GM18520 (cell line): ENCODE data around the gene VIPR2.
"Not testable (repeated sequence)": the region's sequence is repeated elsewhere in the genome, so short reads cannot be mapped to it uniquely, and the experiment has no call there.

Experiments used
- ATAC-seq: cut with Tn5 transposase; IDR thresholded peaks from one replicate; pipeline ENCODE4 v1.9.1; 2021; ENCODE audit not compliant: unreplicated experiment

Gene VIPR2

GRCh38 chr7:159105832-159106811, 38.5 kb downstream of the VIPR2 start:
- ATAC-seq, result no peak

- no peak for ATAC-seq
These were observed 39.4 kb downstream of the VIPR2 start for GRCh38 chr7:159105066-159105780.

- ATAC-seq, result no peak
These were observed 40.3 kb downstream of the VIPR2 start for GRCh38 chr7:159104188-159104920.

- ATAC-seq, result no peak
These were observed 41.1 kb downstream of the VIPR2 start for GRCh38 chr7:159103382-159104187.

GRCh38 chr7:159102681-159103381, 41.8 kb downstream of the VIPR2 start:
- no peak for ATAC-seq

- not testable (repeated sequence) for ATAC-seq
These were observed 43.0 kb downstream of the VIPR2 start for GRCh38 chr7:159101661-159102091.

GRCh38 chr7:159101083-159101395, 43.6 kb downstream of the VIPR2 start:
- not testable (repeated sequence) for ATAC-seq

GRCh38 chr7:159100281-159101082, 44.2 kb downstream of the VIPR2 start:
- ATAC-seq, result not testable (repeated sequence)

- no peak for ATAC-seq
These were observed 44.9 kb downstream of the VIPR2 start for GRCh38 chr7:159099711-159100231.

- ATAC-seq, result no peak
These were observed 45.6 kb downstream of the VIPR2 start for GRCh38 chr7:159098811-159099655.

- ATAC-seq, result no peak
These were observed 46.3 kb downstream of the VIPR2 start for GRCh38 chr7:159098424-159098786.

GRCh38 chr7:159097661-159098423, 46.8 kb downstream of the VIPR2 start:
- ATAC-seq, result no peak

GRCh38 chr7:159096736-159097581, 47.7 kb downstream of the VIPR2 start:
- ATAC-seq, result no peak

- ATAC-seq, result no peak
These were observed 48.7 kb downstream of the VIPR2 start for GRCh38 chr7:159095979-159096411.

- ATAC-seq, result no peak
These were observed 49.5 kb downstream of the VIPR2 start for GRCh38 chr7:159094919-159095915.
